EL (cell line): ENCODE results near the gene ARMC3.

Experiments
- DNase-seq: peaks from one replicate; pipeline ENCODE4 v3.0.0-alpha.2; 2016

Gene ARMC3

DNA sequence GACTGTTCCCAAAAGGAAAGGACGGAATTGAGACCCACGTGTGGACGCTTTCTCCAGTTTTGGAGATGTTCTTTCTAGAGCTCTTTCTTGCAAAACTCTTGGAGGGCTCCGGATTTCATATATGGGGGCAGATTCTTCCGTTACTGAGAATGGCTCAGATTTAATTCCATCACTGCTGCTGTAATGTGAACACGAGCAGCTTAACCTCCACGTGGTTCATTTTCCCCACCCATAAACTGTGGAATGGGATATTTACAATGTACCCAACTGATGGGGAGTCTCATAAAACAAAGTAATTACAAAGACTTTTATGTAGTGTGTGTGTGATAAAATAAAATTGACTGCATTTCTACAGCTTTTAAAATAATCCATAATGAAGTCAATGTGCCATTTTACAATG, 152.4 kb downstream of the ARMC3 start:
- no peak for DNase-seq

- DNase-seq = no peak
Measured at GRCh38 chr10:23081221-23081750, 153.4 kb downstream of the ARMC3 start.

DNA sequence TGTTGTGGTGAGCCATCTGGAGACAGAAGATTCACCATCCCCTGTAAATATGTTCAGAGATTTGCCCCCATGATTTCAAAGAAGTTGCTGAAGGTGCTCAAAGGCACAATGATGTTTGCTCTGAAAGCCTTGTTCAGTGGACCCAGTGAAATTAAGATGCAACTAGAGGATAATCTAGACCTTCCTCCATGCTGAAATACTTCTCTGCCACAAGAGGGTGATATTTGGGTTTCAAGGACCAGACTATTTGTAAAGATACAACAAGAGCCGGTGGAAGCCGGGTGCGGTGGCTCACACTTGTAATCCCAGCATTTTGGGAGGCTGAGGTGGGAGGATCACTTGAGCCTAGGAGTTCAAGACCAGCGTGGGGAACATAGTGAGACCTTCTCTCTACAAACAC, 154.0 kb downstream of the ARMC3 start:
- peak; percentile 8 for DNase-seq
